SK-N-MC (cell line): ENCODE measurements around the gene MORN5.

Source experiments
- DNase-seq: peaks from one replicate; pipeline ENCODE4 v3.0.0-alpha.2; 2011; ENCODE audit warnings: low read depth, low spot score
- H3K27ac ChIP-seq: fragments of 200-600 bp; sonication (generic); 2 replicates; pipeline ENCODE4 v1.5.1; 2016; ENCODE audit warnings: mixed run types
- H3K36me3 ChIP-seq: fragments of 200-600 bp; sonication (generic); 2 replicates; pipeline ENCODE4 v1.6.1; 2017; ENCODE audit warnings: antibody characterized with exemption, low read length, mixed read lengths; ENCODE audit not compliant: insufficient read depth
- H3K4me3 ChIP-seq: fragments of 200-600 bp; sonication (generic); 2 replicates; pipeline ENCODE4 v1.5.1; 2016
- H3K9ac ChIP-seq: fragments of 200-600 bp; sonication (generic); 2 replicates; pipeline ENCODE4 v1.8.0; 2017; ENCODE audit warnings: mixed run types, mixed read lengths; ENCODE audit not compliant: insufficient read length
- H3K9me3 ChIP-seq: fragments of 200-600 bp; sonication (generic); 2 replicates; pipeline ENCODE4 v1.6.1; 2017; ENCODE audit warnings: low read depth, mild to moderate bottlenecking, antibody characterized with exemption, low read length, moderate library complexity, mixed read lengths
- EZH2 ChIP-seq: fragments of 200-600 bp; sonication (generic); IDR thresholded peaks from one replicate; pipeline ENCODE4 v1.6.1; 2017; ENCODE audit warnings: antibody characterized with exemption
- FOXP2 ChIP-seq: optimal IDR thresholded peaks from 2 replicates; pipeline ENCODE3; 2011; ENCODE audit warnings: mild to moderate bottlenecking, moderate library complexity; ENCODE audit not compliant: insufficient read depth; ENCODE audit errors: extremely low read length, control extremely low read depth
- POLR2AphosphoS5 ChIP-seq: IDR thresholded peaks from 2 replicates; pipeline ENCODE4 v1.6.1; 2012; ENCODE audit warnings: mild to moderate bottlenecking, low read depth, low read length, borderline replicate concordance

Gene MORN5

DNA sequence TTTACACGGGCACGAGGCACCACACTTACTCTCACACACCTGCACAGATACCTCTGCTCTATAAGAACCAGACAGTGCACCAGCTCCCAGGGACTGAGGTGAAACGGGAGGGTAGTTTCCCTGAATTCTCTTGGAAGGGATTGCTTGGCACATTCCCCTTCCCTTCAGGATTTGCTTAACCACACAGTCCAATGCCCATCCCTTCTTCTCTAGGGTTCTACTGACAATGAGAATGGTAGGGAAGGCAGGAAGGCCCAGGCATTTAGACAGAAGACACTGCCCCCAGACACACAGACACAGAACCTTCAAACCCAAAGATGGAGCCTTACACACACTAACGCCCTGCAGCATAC lies 69.8 kb downstream of the MORN5 start:
- no peak overlapping the region for H3K27ac ChIP-seq
- DNase-seq = no peak
- no peaks in the 10 kb centered on the region for H3K36me3 ChIP-seq
- TF ChIP-seq EZH2 = no peak
- TF ChIP-seq FOXP2 = no peak
- no peak for TF ChIP-seq POLR2AphosphoS5
- no peaks in the 10 kb centered on the region for H3K9me3 ChIP-seq
- no peak overlapping the region for H3K9ac ChIP-seq
- no peak overlapping the region for H3K4me3 ChIP-seq

GRCh38 chr9:122232796-122233306 lies 73.1 kb downstream of the MORN5 start:
- H3K27ac ChIP-seq = no peak overlapping the region
- H3K4me3 ChIP-seq = no peak overlapping the region
- TF ChIP-seq EZH2 = no peak
- no peak for TF ChIP-seq FOXP2
- no peak for TF ChIP-seq POLR2AphosphoS5
- no peak for DNase-seq
- H3K9me3 ChIP-seq = no peaks in the 10 kb centered on the region
- H3K9ac ChIP-seq = no peak overlapping the region
- H3K36me3 ChIP-seq = no peaks in the 10 kb centered on the region

- no peaks in the 10 kb centered on the region for H3K9me3 ChIP-seq
- no peak overlapping the region for H3K27ac ChIP-seq
- no peak for DNase-seq
- H3K9ac ChIP-seq = no peak overlapping the region
- TF ChIP-seq POLR2AphosphoS5 = no peak
- TF ChIP-seq FOXP2 = no peak
- TF ChIP-seq EZH2 = no peak
- no peak overlapping the region for H3K4me3 ChIP-seq
- H3K36me3 ChIP-seq = no peaks in the 10 kb centered on the region
These were observed 74.5 kb downstream of the MORN5 start for GRCh38 chr9:122234022-122234748.

DNA sequence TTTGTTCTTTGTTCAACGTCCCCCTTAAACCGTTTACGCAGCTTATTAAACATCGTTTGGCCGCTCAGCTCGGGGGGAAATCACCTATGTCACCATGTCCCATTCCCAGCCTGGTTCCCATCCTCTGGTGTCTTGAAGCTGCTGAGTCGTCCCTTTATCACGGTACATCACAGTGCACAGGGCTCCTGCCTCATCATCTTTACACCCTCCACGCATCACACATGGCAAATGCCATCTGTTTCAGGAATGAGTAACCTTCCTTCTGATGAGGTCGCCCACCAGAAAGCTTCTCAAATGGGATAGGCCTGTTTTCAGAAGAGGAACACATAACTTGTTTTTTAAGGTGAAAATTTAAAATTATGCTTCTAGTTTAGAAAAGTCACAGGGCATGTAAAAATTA lies 77.0 kb downstream of the MORN5 start:
- no peak overlapping the region for H3K9ac ChIP-seq
- TF ChIP-seq POLR2AphosphoS5 = no peak
- TF ChIP-seq EZH2 = no peak
- TF ChIP-seq FOXP2 = no peak
- no peak for DNase-seq
- no peak overlapping the region for H3K27ac ChIP-seq
- H3K4me3 ChIP-seq = no peak overlapping the region
- peaks cover 16% of the 10 kb centered on the region for H3K36me3 ChIP-seq
- no peaks in the 10 kb centered on the region for H3K9me3 ChIP-seq

DNA sequence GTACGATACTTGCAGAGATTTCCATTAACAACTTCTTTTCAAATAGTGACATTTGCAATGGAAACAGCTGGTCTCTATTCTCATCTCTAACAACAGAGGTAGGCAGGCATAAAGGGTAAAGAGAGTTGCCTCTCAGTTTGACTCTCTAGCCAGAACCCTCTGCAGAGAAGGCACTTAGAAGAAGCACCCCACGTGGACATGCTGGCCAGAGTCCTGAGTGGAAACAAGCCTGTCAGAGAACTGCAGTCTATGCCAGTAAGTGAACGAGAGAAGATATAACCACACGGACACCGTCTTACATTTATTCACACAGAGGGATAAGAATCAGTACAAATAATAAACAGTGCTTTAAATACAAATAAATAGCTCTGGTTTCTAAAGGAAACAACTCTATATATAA lies 80.0 kb downstream of the MORN5 start:
- H3K9ac ChIP-seq = no peak overlapping the region
- H3K36me3 ChIP-seq = peaks cover 44% of the 10 kb centered on the region
- no peaks in the 10 kb centered on the region for H3K9me3 ChIP-seq
- DNase-seq = no peak
- no peak overlapping the region for H3K27ac ChIP-seq
- no peak for TF ChIP-seq FOXP2
- TF ChIP-seq POLR2AphosphoS5 = no peak
- H3K4me3 ChIP-seq = no peak overlapping the region

DNA sequence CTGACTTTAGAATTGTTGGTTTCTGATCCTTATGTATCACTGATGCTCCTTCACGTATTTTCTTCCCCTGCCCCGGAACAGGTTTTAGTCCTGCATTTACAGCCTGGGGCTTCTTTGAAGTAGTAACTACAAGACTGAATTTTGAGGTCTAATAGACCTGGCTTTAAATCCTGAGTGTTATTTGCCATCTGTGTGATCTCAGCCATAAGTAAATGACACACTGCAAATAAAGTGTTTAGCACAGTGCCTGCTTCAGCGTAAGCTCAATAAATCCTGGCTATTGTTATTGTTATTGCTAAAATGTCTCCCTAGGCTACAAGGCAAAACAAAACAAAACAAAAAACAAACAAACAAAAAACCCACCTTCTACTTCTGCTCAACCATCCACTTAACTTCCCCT lies 84.6 kb downstream of the MORN5 start:
- H3K4me3 ChIP-seq = no peak overlapping the region
- no peak overlapping the region for H3K9ac ChIP-seq
- H3K36me3 ChIP-seq = peaks cover 69% of the 10 kb centered on the region
- no peak overlapping the region for H3K27ac ChIP-seq
- DNase-seq = no peak
- no peaks in the 10 kb centered on the region for H3K9me3 ChIP-seq
- no peak for TF ChIP-seq FOXP2
- TF ChIP-seq POLR2AphosphoS5 = no peak
- TF ChIP-seq EZH2 = no peak

DNA sequence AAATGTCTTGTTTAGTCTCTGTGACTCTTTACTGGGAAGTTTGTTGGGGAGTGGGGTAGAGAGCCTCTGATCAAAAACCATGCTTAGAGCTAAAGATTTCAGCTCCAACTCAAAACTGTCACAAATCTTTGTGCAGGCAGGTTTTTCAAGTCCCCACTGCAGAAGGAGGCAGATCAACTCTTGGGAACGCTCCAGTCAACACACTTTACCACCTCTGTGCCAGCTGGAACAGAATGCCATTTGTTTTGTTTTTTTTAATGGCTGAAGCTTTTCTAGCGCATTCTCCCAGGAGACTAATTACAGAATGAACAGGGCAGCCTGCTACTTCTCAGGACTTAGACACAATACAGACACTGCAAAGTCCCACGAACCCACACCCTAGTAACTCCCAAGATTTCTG lies 87.0 kb downstream of the MORN5 start:
- peaks cover 69% of the 10 kb centered on the region for H3K36me3 ChIP-seq
- no peak overlapping the region for H3K4me3 ChIP-seq
- TF ChIP-seq EZH2 (no peak), FOXP2 (no peak), POLR2AphosphoS5 (no peak)
- H3K27ac ChIP-seq = no peak overlapping the region
- no peaks in the 10 kb centered on the region for H3K9me3 ChIP-seq
- no peak for DNase-seq
- no peak overlapping the region for H3K9ac ChIP-seq

DNA sequence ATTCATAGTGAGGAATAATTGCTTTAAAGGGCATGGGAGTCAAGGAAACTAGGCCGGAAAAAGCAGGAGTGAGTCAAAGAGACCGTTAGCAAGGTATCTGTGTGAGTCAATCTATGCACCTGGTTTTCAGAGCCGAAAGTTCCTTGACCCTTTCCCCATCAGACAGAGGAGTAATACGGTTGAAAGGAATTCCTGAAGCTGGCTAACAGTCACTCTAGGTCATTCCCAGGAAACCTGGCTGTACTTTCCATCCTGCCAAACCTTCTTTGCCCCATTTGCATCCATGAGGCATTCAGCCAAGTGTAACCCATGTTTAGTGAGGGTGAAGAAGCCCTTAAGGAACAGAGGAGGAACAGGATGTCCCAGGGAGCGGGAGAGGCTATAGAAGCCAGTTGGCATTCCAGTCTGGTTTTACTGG lies 88.7 kb downstream of the MORN5 start:
- Histone ChIP-seq H3K27ac (no peak overlapping the region), H3K36me3 (peaks cover 68% of the 10 kb centered on the region), H3K9me3 (no peaks in the 10 kb centered on the region), H3K4me3 (no peak overlapping the region), H3K9ac (no peak overlapping the region)
- TF ChIP-seq FOXP2 (no peak), POLR2AphosphoS5 (no peak), EZH2 (no peak)
- no peak for DNase-seq
